ENCODE data around the gene CHD9. TPM values are rescaled to one million over a fixed set of nuclear protein-coding genes. Genes with fewer than 3 reads are reported as not detected.

The CHD9 gene
- total RNA-seq, 3 donors from 2014 or later (not counting 1 experiment from before 2014, with no cell fraction given), result 81.4 to 85.2 (median 81.9) TPM

DNA sequence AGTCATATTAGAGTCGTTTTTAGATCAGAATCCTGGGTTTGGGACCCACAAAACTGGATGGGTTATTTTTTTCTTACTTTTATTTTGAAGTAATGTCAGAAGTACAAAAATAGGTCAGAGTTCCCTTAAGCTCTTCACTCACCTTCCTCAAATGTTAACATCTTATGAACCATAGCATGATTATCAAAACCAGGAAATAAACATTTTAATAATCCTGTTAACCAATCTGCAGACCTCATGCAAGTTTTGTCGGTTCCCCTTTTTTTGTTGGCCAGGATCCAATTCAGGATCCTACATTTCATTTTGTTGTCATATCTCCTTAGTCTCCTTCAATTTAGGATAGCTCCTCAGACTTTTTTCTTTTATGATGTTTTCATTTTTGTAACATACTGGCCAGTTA is 162.0 kb downstream of the CHD9 start:
- Mint-ChIP-seq H3K4me3 (no peak overlapping the region), H3K9me3 (no peaks in the 10 kb centered on the region), H3K36me3 (no peaks in the 10 kb centered on the region), H3K27ac (peak overlapping the region; percentile 14 to 35), H3K4me1 (peaks cover 25 to 26% of the 10 kb centered on the region in 2 donors), H3K27me3 (ENCODE audit: low read depth in 2 of 2) (no peaks in the 10 kb centered on the region)
- Histone ChIP-seq H3K9me3 (ENCODE audit: control insufficient read depth, insufficient read depth, low read length) (no peaks in the 10 kb centered on the region), H3K4me3 (ENCODE audit: low read length) (no peak overlapping the region), H3K27me3 (ENCODE audit: control insufficient read depth, insufficient read depth, low read length) (no peaks in the 10 kb centered on the region), H3K36me3 (ENCODE audit: control insufficient read depth, insufficient read depth, low read length) (no peaks in the 10 kb centered on the region), H3K27ac (ENCODE audit: low read length) (no peak overlapping the region), H3K4me1 (ENCODE audit: control insufficient read depth, insufficient read depth, low read length) (peaks cover 8% of the 10 kb centered on the region)
- TF ChIP-seq, protein P1, sequence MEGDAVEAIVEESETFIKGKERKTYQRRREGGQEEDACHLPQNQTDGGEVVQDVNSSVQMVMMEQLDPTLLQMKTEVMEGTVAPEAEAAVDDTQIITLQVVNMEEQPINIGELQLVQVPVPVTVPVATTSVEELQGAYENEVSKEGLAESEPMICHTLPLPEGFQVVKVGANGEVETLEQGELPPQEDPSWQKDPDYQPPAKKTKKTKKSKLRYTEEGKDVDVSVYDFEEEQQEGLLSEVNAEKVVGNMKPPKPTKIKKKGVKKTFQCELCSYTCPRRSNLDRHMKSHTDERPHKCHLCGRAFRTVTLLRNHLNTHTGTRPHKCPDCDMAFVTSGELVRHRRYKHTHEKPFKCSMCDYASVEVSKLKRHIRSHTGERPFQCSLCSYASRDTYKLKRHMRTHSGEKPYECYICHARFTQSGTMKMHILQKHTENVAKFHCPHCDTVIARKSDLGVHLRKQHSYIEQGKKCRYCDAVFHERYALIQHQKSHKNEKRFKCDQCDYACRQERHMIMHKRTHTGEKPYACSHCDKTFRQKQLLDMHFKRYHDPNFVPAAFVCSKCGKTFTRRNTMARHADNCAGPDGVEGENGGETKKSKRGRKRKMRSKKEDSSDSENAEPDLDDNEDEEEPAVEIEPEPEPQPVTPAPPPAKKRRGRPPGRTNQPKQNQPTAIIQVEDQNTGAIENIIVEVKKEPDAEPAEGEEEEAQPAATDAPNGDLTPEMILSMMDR (IDR thresholded peaks at IDR 0.05), result no peak
- WGBS (ENCODE audit: insufficient coverage), result 0% methylated on average over 2 of the region's 2 CpGs
- intact Hi-C loops (cut with micrococcal nuclease), result no loop called here
- DNase-seq (no peak), ATAC-seq (no peak)

DNA sequence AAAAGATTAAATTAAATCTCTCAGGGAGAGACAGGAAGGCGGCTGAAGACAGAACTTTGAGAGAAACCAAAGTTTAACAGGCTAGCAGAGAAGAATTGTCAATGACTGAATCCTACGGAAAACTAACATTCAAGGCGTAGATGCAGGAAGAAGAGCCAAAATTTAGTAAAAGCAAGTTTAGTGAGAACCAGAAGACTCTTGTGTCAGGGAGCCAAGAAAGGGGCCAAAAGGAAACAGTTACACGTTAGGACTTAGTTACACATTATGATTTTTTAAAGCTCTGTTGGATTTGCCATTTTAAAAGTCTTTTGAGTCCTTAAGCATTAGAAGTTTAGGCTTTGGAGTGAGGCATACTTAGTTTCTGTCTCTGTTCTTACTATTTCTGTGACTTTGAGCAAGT is 164.6 kb downstream of the CHD9 start:
- no peak for DNase-seq
- Histone ChIP-seq H3K27ac (ENCODE audit: low read length) (no peak overlapping the region), H3K4me1 (ENCODE audit: control insufficient read depth, insufficient read depth, low read length) (peaks cover 4% of the 10 kb centered on the region), H3K9me3 (ENCODE audit: control insufficient read depth, insufficient read depth, low read length) (no peaks in the 10 kb centered on the region), H3K27me3 (ENCODE audit: control insufficient read depth, insufficient read depth, low read length) (no peaks in the 10 kb centered on the region), H3K36me3 (ENCODE audit: control insufficient read depth, insufficient read depth, low read length) (peaks cover 20% of the 10 kb centered on the region), H3K4me3 (ENCODE audit: low read length) (no peak overlapping the region)
- peaks cover 13 to 14% of the 10 kb centered on the region in 2 donors for H3K4me1 Mint-ChIP-seq
- no peak overlapping the region for H3K27ac Mint-ChIP-seq
- intact Hi-C loops (cut with micrococcal nuclease), result no loop called here
- H3K4me3 Mint-ChIP-seq, result no peak overlapping the region
- H3K27me3 Mint-ChIP-seq (ENCODE audit: low read depth in 2 of 2), result no peaks in the 10 kb centered on the region
- ATAC-seq, result no peak
- WGBS (ENCODE audit: insufficient coverage), result 75% methylated on average over 4 of the region's 4 CpGs
- no peaks in the 10 kb centered on the region for H3K9me3 Mint-ChIP-seq
- TF ChIP-seq, protein P1 (IDR thresholded peaks at IDR 0.05), result no peak
- no peaks in the 10 kb centered on the region for H3K36me3 Mint-ChIP-seq

DNA sequence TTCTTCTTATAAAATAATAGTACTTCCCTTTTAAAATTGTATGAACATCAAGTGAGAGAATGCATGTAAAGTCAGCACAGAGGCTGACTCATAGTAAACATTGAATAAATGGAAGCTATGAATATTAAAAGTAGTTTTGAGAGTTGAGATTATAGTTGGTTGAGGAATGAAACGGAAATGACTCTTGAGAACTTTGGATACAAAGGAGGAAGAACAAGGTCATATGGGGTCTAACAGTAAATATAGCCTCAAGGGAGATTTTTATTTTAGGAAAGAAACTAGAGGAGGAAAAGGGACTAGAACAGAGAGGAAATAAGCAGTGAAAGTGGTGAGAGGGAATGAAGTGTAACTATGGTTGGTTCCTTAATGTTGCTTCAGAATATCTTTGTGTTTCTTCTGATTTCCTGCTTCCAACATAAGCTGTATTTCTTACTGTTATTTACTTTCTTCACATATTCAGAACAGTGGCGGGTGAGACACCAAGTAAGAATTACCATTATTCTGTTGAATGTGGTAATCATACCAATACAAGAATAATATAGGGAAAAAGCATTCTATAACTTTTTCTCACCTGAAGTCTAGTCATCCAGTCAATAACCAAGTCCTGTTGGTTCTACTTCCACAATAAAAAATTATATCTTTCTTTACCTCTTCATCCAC is 165.1 kb downstream of the CHD9 start:
- Histone ChIP-seq H3K9me3 (ENCODE audit: control insufficient read depth, insufficient read depth, low read length) (no peaks in the 10 kb centered on the region), H3K27ac (ENCODE audit: low read length) (peak overlapping the region; percentile 2), H3K36me3 (ENCODE audit: control insufficient read depth, insufficient read depth, low read length) (peaks cover 22% of the 10 kb centered on the region), H3K4me3 (ENCODE audit: low read length) (no peak overlapping the region), H3K4me1 (ENCODE audit: control insufficient read depth, insufficient read depth, low read length) (peaks cover 2% of the 10 kb centered on the region), H3K27me3 (ENCODE audit: control insufficient read depth, insufficient read depth, low read length) (no peaks in the 10 kb centered on the region)
- WGBS (ENCODE audit: insufficient coverage), result 67% methylated on average over 1 of the region's 2 CpGs
- Mint-ChIP-seq H3K9me3 (no peaks in the 10 kb centered on the region), H3K27me3 (ENCODE audit: low read depth in 2 of 2) (no peaks in the 10 kb centered on the region), H3K4me3 (no peak overlapping the region), H3K4me1 (peaks cover 13 to 14% of the 10 kb centered on the region in 2 donors), H3K36me3 (no peaks in the 10 kb centered on the region), H3K27ac (no peak overlapping the region)
- intact Hi-C loops (cut with micrococcal nuclease), result loop anchor here (1.0 kb wide), 2 partner anchors 90 to 166 kb away; partner anchors contain the start of gene CHD9
- ATAC-seq (peak in 1 of 3 donors; percentile 20), DNase-seq (no peak)
- TF ChIP-seq, protein P1 (IDR thresholded peaks at IDR 0.05), result no peak
